Regular cardiac myocyte (primary cell): ENCODE measurements around the gene ACVR2A. TPM values are rescaled to one million over a fixed set of nuclear protein-coding genes. Genes with fewer than 3 reads are reported as not detected.

ENCODE experiments used
- total RNA-seq: library from RNA; depleted of rRNA; stranded (reverse); fragments of >200 nt; gene quantifications from 2 replicates; pipeline ENCODE4 v1.2.3, GENCODE V29; 2014

The ACVR2A gene
- total RNA-seq, result 7.3 and 22.6 TPM in 2 replicates

DNA sequence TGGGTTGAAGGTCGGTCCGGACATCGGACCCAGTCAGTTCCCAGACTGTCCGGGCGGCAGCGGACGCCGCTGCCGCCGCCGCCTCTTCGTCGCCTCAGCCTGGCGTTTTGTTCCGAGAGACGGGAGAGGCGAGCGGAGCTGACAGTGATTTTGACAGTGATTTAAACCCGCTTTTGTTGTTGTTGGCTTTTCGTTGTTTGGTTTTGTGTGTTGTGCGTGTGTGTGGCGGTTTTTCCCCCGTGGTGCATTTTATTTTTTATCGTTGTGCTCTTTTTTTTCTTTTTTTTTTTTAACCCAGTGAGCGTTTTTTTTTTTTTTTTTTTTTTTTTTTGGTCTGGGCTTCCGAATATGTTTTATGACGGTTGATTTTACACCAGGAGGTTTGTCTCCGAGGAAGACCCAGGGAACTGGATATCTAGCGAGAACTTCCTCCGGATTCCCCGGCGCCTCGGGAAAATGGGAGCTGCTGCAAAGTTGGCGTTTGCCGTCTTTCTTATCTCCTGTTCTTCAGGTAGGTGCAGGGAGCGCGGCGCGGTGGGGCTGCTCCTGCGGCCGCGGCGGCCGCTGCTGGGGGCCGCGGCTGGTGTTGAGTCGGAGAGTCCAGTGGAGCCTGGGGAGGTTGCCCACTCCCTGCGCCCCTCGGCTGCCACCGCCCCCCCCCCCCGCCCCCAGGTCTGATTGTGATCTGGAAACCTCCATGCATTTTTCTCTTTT lies at the start of gene ACVR2A:
TSS of gene ACVR2A (plus strand) at position 333 of the 714 bp plus-strand sequence. CDS start at position 457, 124 bp downstream.

Other genes with a start within 250 kb of the ACVR2A start
- 46.2 and 54.1 TPM in 2 replicates for gene ORC4, start 175.7 kb downstream of the ACVR2A start, total RNA-seq
- 6.3 and 15.8 TPM in 2 replicates for gene MBD5, start 176.1 kb downstream of the ACVR2A start, total RNA-seq